ENCODE data around the gene LPP. TPM values are rescaled to one million over a fixed set of nuclear protein-coding genes. Genes with fewer than 3 reads are reported as not detected.

LPP gene
- total and polyA plus RNA-seq, 9 of the 15 experiments (the other 6 are each of a cell fraction or from before 2014, with no cell fraction given) = 0.07 to 0.18 TPM; not detected in 7

- Histone ChIP-seq H3K27me3 (ENCODE audit: control insufficient read depth in 2 of 2, insufficient read depth in 2 of 2, low read length in 2 of 2) (peaks cover 0 to 5% of the 10 kb centered on the region in 2 experiments; a peak in 2 of 5 replicates), H3K4me2 (ENCODE audit: insufficient read depth, low read length) (no peak overlapping the region), H3K79me2 (ENCODE audit: control insufficient read depth, insufficient read depth, low read length) (no peaks in the 10 kb centered on the region), H3K27ac (ENCODE audit: extremely low read depth, low read depth, low read length) (no peak overlapping the region), H4K20me1 (replicated peaks; ENCODE audit: control insufficient read depth, insufficient read depth, low read length) (no peaks in the 10 kb centered on the region), H3K36me3 (ENCODE audit: control insufficient read depth, insufficient read depth, low read length) (no peaks in the 10 kb centered on the region), H3K9me1 (ENCODE audit: control insufficient read depth, insufficient read depth, low read length) (no peaks in the 10 kb centered on the region), H3K4me1 (replicated peaks in 1 of 2; ENCODE audit: control insufficient read depth in 2 of 2, insufficient read depth in 2 of 2, low read length in 2 of 2) (no peaks in the 10 kb centered on the region), H3K9ac (ENCODE audit: insufficient read depth in 1 of 2, low read depth in 2 of 2, low read length in 2 of 2) (no peak overlapping the region), H3K9me3 (replicated peaks; ENCODE audit: control insufficient read depth, insufficient read depth, low read depth, low read length) (no peaks in the 10 kb centered on the region), H3K4me3 (no peak overlapping the region), H2AFZ (ENCODE audit: low read depth, low read length) (no peak overlapping the region)
- ChIA-PET CTCF (ENCODE audit: low intra/inter-chr PET ratio) (no interaction called here), POLR2A (no interaction called here)
- no peak for DNase-seq (ENCODE audit: extremely low read depth in 1 of 4, low spot score in 3 of 4)
- no peak for ATAC-seq
- in situ Hi-C loops (cut with MboI) = no loop called here
- TF ChIP-seq ZNF175 (CRISPR knock-in tag; IDR thresholded peaks at IDR 0.05; ENCODE audit: low read depth) (no peak), SMAD2 (IDR thresholded peaks at IDR 0.05; ENCODE audit: low read depth, low read length) (no peak), LCOR (CRISPR knock-in tag; IDR thresholded peaks at IDR 0.05) (no peak), ZNF696 (CRISPR knock-in tag; conservative IDR thresholded peaks at IDR 0.05) (no peak), SLC30A9 (CRISPR knock-in tag; IDR thresholded peaks at IDR 0.05) (no peak), NR3C1 (CRISPR knock-in tag; IDR thresholded peaks at IDR 0.05) (no peak), ZNF589 (CRISPR knock-in tag; IDR thresholded peaks at IDR 0.05; ENCODE audit: low read depth) (no peak), JUN (IDR thresholded peaks at IDR 0.05; ENCODE audit: borderline replicate concordance, low read depth, low read length) (no peak), JUN (CRISPR knock-in tag; IDR thresholded peaks at IDR 0.05; ENCODE audit: borderline replicate concordance) (no peak), ZNF76 (CRISPR knock-in tag; IDR thresholded peaks at IDR 0.05; ENCODE audit: borderline replicate concordance) (no peak)
- no peak for FAIRE-seq
- no TSS peak for BruUV-seq (replicated peaks)
- WGBS (ENCODE audit: insufficient coverage, low coverage, missing lambda C conversion rate) = 2% methylated on average over 7 of the region's 7 CpGs
- intact Hi-C loops (cut with micrococcal nuclease) = no loop called here
Observed at GRCh38 chr3:188229177-188229576, 75.2 kb downstream of the LPP start.

Measured in K562 (cell line).